ENCODE results near the gene AP1M2. TPM values are rescaled to one million over a fixed set of nuclear protein-coding genes. Genes with fewer than 3 reads are reported as not detected.

Gene AP1M2
- polyA plus RNA-seq, 1 donor (not counting 4 experiments of a cell fraction or from before 2014, with no cell fraction given): 83.1 TPM

DNA sequence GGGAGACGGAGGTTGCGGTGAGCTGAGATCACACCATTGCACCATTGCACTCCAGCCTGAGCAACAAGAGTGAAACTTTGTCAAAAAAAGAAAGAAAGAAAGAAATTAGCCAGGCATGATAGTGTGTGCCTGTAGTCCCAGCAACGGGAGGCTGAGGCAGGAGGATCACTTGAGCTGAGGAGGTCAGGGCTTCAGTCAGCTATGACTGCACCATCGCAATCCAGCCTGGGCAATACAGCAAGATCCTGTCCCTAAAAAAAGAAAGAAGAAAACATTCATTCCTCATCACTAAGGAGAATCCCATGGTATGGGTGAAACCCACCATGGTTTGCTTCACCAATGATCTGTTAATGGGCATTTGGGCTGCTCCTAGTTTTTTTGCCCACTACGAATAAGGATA, 13.0 kb upstream of the AP1M2 start:
- Histone ChIP-seq H3K79me2 (ENCODE audit: control insufficient read depth, insufficient read depth, low read length) (peaks cover 2% of the 10 kb centered on the region), H3K4me3 (ENCODE audit: control insufficient read depth in 2 of 3, extremely low read depth in 1 of 3, insufficient read depth in 2 of 3, low read depth in 1 of 3, low read length in 3 of 3) (no peak overlapping the region), H3K9me3 (ENCODE audit: control insufficient read depth, low read depth, low read length) (no peaks in the 10 kb centered on the region), H3K27ac (ENCODE audit: control insufficient read depth, insufficient read depth, low read length) (no peak overlapping the region), H4K20me1 (ENCODE audit: control insufficient read depth, extremely low read depth, insufficient read depth, low read length) (no peaks in the 10 kb centered on the region), H3K4me2 (ENCODE audit: control insufficient read depth, extremely low read depth, insufficient read depth, low read depth, low read length) (no peak overlapping the region), H3K9me1 (ENCODE audit: control insufficient read depth, extremely low read depth, insufficient read depth, low read length) (peaks cover 3% of the 10 kb centered on the region), H2AFZ (ENCODE audit: control insufficient read depth, low read length) (no peak overlapping the region), H3K9ac (ENCODE audit: control insufficient read depth, extremely low read depth, insufficient read depth, low read length) (no peak overlapping the region), H3K27me3 (ENCODE audit: control insufficient read depth, extremely low read depth, insufficient read depth, low read length) (no peaks in the 10 kb centered on the region), H3K4me1 (ENCODE audit: control insufficient read depth, extremely low read depth, insufficient read depth, low read length) (peaks cover 23% of the 10 kb centered on the region), H3K36me3 (ENCODE audit: control insufficient read depth in 2 of 2, extremely low read depth in 1 of 2, insufficient read depth in 2 of 2, low read length in 2 of 2) (no peaks in the 10 kb centered on the region)
- FAIRE-seq (no peak), DNase-seq (ENCODE audit: low read depth, low spot score) (no peak)
- no peak for TF ChIP-seq EZH2 (IDR thresholded peaks at IDR 0.05; ENCODE audit: low read length)
- TF ChIP-seq, protein P1, sequence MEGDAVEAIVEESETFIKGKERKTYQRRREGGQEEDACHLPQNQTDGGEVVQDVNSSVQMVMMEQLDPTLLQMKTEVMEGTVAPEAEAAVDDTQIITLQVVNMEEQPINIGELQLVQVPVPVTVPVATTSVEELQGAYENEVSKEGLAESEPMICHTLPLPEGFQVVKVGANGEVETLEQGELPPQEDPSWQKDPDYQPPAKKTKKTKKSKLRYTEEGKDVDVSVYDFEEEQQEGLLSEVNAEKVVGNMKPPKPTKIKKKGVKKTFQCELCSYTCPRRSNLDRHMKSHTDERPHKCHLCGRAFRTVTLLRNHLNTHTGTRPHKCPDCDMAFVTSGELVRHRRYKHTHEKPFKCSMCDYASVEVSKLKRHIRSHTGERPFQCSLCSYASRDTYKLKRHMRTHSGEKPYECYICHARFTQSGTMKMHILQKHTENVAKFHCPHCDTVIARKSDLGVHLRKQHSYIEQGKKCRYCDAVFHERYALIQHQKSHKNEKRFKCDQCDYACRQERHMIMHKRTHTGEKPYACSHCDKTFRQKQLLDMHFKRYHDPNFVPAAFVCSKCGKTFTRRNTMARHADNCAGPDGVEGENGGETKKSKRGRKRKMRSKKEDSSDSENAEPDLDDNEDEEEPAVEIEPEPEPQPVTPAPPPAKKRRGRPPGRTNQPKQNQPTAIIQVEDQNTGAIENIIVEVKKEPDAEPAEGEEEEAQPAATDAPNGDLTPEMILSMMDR (optimal IDR thresholded peaks at IDR 0.05 in 1 of 3, IDR thresholded peaks at IDR 0.05 in 1 of 3, conservative IDR thresholded peaks at IDR 0.05 in 1 of 3; ENCODE audit: extremely low read depth in 1 of 3, insufficient read depth in 2 of 3, low read length in 3 of 3): no peak
- dilution Hi-C loops (cut with MboI; ENCODE audit: extremely low pct_ligation_motif_present, low sequenced_read_pairs): no loop called here

DNA sequence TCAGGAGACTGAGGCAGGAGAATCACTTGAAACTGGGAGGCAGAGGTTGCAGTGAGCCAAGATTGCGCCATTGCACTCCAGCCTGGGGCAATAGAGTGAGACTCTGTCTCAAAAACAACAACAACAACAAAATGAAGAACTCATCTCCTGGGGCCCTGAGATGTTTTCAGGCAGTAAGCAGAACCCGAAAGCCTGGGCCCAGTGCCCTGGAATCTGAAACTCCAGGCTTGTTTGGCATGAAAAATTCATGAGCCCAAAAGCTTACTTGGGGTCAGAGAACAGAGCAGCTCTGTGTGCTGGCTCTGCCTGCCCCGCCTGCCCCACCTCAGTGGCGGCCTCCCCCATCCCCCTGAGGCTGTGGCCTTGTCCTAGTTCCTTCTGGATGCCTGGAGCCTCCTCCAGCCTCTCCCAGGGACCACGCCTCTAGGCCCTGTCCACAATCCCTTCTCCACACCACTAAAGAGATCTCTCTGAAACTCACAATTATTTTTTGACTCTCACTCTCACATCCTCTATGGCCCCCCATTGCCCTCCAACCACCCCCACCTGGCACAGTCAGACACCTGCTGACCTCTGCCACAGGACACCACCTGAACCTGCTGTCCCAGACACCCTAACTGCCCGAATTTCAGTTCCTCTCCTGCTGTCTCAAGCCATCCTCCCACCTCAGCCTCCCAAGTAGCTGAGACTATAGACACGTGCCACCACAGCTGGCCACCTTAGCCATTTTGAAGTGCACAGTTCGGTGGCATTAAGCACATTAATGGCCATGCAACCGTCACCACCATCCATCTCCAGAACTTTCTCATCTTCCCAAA, 6.9 kb upstream of the AP1M2 start:
- H3K79me2 ChIP-seq (ENCODE audit: control insufficient read depth, insufficient read depth, low read length): no peaks in the 10 kb centered on the region
- H2AFZ ChIP-seq (ENCODE audit: control insufficient read depth, low read length): no peak overlapping the region
- H3K9me1 ChIP-seq (ENCODE audit: control insufficient read depth, extremely low read depth, insufficient read depth, low read length): no peaks in the 10 kb centered on the region
- DNase-seq (ENCODE audit: low read depth, low spot score): no peak
- no peaks in the 10 kb centered on the region for H3K36me3 ChIP-seq (ENCODE audit: control insufficient read depth in 2 of 2, extremely low read depth in 1 of 2, insufficient read depth in 2 of 2, low read length in 2 of 2)
- H3K4me2 ChIP-seq (ENCODE audit: control insufficient read depth, extremely low read depth, insufficient read depth, low read depth, low read length): no peak overlapping the region
- dilution Hi-C loops (cut with MboI; ENCODE audit: extremely low pct_ligation_motif_present, low sequenced_read_pairs): no loop called here
- no peaks in the 10 kb centered on the region for H3K27me3 ChIP-seq (ENCODE audit: control insufficient read depth, extremely low read depth, insufficient read depth, low read length)
- no peak overlapping the region for H3K4me3 ChIP-seq (ENCODE audit: control insufficient read depth in 2 of 3, extremely low read depth in 1 of 3, insufficient read depth in 2 of 3, low read depth in 1 of 3, low read length in 3 of 3)
- no peaks in the 10 kb centered on the region for H4K20me1 ChIP-seq (ENCODE audit: control insufficient read depth, extremely low read depth, insufficient read depth, low read length)
- H3K9me3 ChIP-seq (ENCODE audit: control insufficient read depth, low read depth, low read length): no peaks in the 10 kb centered on the region
- no peak overlapping the region for H3K9ac ChIP-seq (ENCODE audit: control insufficient read depth, extremely low read depth, insufficient read depth, low read length)
- no peak for FAIRE-seq
- no peak overlapping the region for H3K27ac ChIP-seq (ENCODE audit: control insufficient read depth, insufficient read depth, low read length)
- TF ChIP-seq, protein P1 (optimal IDR thresholded peaks at IDR 0.05 in 1 of 3, IDR thresholded peaks at IDR 0.05 in 1 of 3, conservative IDR thresholded peaks at IDR 0.05 in 1 of 3; ENCODE audit: extremely low read depth in 1 of 3, insufficient read depth in 2 of 3, low read length in 3 of 3): no peak
- TF ChIP-seq EZH2 (IDR thresholded peaks at IDR 0.05; ENCODE audit: low read length): no peak
- no peaks in the 10 kb centered on the region for H3K4me1 ChIP-seq (ENCODE audit: control insufficient read depth, extremely low read depth, insufficient read depth, low read length)

All from keratinocyte (primary cell).